Endothelial cell (in vitro differentiated cells): ENCODE data around the gene RAB31. TPM values are rescaled to one million over a fixed set of nuclear protein-coding genes. Genes with fewer than 3 reads are reported as not detected.

ENCODE experiments used
- DNase-seq: peaks from one replicate; pipeline ENCODE4 v3.0.0; 2021; ENCODE audit warnings: low spot score
- H3K27ac Mint-ChIP-seq: one replicate; pipeline ENCODE4 v1.8.0; 2021; ENCODE audit warnings: mixed read lengths, inconsistent platforms; ENCODE audit not compliant: unreplicated experiment
- H3K27me3 Mint-ChIP-seq: one replicate; pipeline ENCODE4 v1.8.0; 2021; ENCODE audit warnings: mild to moderate bottlenecking, moderate library complexity, mixed read lengths, inconsistent platforms; ENCODE audit not compliant: unreplicated experiment
- H3K36me3 Mint-ChIP-seq: one replicate; pipeline ENCODE4 v1.8.0; 2021; ENCODE audit warnings: mild to moderate bottlenecking, low read depth, mixed read lengths, inconsistent platforms; ENCODE audit not compliant: unreplicated experiment
- H3K4me1 Mint-ChIP-seq: one replicate; pipeline ENCODE4 v1.8.0; 2021; ENCODE audit warnings: mild to moderate bottlenecking, mixed read lengths, inconsistent platforms; ENCODE audit not compliant: unreplicated experiment
- H3K4me3 Mint-ChIP-seq: one replicate; pipeline ENCODE4 v1.8.0; 2021; ENCODE audit warnings: mild to moderate bottlenecking, mixed read lengths, inconsistent platforms; ENCODE audit not compliant: unreplicated experiment
- H3K9me3 Mint-ChIP-seq: one replicate; pipeline ENCODE4 v1.8.0; 2021; ENCODE audit warnings: mixed read lengths, inconsistent platforms; ENCODE audit not compliant: unreplicated experiment
- total RNA-seq: library from RNA; stranded (reverse); fragmentation: NEBNext Ultra II Directional; extraction: Animal tissue kit (Norgen Biotek cat#: 25700); gene quantifications from one replicate; pipeline ENCODE4 v1.2.1, GENCODE V29; 2021; ENCODE audit not compliant: unreplicated experiment
- TF ChIP-seq, protein P1 (sequence below): fragments of 200-600 bp; sonication (generic); IDR thresholded peaks from one replicate; pipeline ENCODE4 v1.5.0; 2021; ENCODE audit warnings: antibody characterized with exemption; ENCODE audit not compliant: unreplicated experiment

Gene RAB31
- total RNA-seq, 1 donor from 2014 or later = 88.8 TPM

DNA sequence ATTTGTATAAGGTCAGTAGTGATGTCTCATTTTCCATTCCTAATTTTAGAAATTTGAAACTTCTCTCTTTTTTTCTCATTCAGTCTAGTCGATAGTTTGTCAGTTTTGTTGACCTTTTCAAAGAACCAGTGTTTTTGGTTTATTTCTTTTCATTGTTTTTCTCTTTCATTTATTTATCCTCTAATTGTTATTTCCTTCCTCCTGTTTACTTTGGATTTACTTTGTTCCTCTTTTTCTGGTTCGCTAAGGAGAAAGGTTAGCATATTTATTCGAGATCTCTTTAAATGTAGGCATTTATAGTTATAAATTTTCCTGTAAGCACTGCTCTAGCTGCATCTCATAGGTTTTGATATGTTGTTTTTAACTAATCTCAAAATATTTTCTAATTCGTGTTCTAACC lies 112.6 kb downstream of the RAB31 start:
- DNase-seq = no peak
- Mint-ChIP-seq H3K36me3 (peaks cover 14% of the 10 kb centered on the region), H3K27me3 (no peaks in the 10 kb centered on the region), H3K4me3 (no peak overlapping the region), H3K27ac (no peak overlapping the region), H3K9me3 (no peaks in the 10 kb centered on the region), H3K4me1 (peaks cover 17% of the 10 kb centered on the region)
- TF ChIP-seq, protein P1, sequence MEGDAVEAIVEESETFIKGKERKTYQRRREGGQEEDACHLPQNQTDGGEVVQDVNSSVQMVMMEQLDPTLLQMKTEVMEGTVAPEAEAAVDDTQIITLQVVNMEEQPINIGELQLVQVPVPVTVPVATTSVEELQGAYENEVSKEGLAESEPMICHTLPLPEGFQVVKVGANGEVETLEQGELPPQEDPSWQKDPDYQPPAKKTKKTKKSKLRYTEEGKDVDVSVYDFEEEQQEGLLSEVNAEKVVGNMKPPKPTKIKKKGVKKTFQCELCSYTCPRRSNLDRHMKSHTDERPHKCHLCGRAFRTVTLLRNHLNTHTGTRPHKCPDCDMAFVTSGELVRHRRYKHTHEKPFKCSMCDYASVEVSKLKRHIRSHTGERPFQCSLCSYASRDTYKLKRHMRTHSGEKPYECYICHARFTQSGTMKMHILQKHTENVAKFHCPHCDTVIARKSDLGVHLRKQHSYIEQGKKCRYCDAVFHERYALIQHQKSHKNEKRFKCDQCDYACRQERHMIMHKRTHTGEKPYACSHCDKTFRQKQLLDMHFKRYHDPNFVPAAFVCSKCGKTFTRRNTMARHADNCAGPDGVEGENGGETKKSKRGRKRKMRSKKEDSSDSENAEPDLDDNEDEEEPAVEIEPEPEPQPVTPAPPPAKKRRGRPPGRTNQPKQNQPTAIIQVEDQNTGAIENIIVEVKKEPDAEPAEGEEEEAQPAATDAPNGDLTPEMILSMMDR = no peak

DNA sequence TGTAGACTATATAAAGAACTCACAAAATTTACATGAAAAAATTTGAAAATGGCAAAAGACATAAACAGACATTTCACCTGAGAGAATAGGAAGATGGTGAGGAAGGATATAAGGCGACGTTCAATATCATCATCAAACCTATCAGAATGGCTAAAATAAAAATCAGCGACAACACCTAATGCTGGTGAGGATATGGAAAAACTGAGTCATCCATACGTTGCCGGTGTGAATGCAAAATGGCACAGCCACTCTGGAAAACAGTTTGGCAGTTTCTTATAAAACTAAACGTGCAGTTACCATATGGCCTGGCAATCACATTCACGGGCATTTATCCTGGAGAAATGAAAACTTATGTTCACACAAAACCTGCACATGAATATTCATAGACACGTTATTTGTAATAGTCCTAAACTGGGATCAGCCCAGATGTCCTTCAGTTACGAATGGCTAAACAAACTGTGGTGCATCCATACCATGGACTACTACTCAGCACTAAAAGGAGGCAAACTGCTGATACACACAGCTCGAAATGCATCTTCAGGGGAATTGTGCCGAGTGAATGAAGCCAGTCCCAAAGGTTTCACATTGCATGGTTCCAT lies 114.6 kb downstream of the RAB31 start:
- H3K27me3 Mint-ChIP-seq = no peaks in the 10 kb centered on the region
- peaks cover 22% of the 10 kb centered on the region for H3K4me1 Mint-ChIP-seq
- DNase-seq = no peak
- H3K9me3 Mint-ChIP-seq = no peaks in the 10 kb centered on the region
- TF ChIP-seq, protein P1 = no peak
- H3K4me3 Mint-ChIP-seq = no peak overlapping the region
- H3K27ac Mint-ChIP-seq = no peak overlapping the region
- H3K36me3 Mint-ChIP-seq = peaks cover 10% of the 10 kb centered on the region

DNA sequence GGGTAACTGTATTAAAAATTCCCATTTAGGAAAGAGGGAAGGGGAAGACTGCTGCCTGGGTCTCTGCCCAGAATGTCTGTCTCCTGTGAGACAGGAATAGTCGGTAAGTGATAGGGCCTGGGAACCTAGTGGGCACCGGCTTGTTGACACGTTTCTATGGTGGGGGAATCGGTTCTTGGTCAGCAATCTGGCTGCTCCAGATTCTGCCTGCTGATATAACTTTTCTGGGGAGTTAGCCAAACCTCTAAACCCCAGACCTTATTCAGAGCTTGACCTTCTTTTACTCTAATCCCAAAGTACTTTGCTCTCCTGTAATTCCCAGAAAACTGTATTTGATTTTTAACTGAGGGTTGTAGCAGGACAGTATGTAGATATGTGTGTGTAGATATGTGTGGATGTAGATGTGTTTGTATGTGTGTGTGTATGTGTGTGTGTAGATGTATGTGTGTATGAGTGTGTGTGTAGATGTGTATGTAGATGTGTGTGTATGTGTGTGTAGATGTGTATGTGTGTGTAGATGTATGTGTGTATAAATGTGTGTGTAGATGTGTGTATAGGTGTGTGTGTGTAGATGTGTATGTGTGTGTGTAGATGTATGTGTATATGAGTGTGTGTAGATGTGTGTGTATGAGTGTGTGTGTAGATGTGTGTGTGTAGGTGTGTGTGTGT lies 115.8 kb downstream of the RAB31 start:
- TF ChIP-seq, protein P1 = no peak
- no peak overlapping the region for H3K4me3 Mint-ChIP-seq
- no peak overlapping the region for H3K27ac Mint-ChIP-seq

DNA sequence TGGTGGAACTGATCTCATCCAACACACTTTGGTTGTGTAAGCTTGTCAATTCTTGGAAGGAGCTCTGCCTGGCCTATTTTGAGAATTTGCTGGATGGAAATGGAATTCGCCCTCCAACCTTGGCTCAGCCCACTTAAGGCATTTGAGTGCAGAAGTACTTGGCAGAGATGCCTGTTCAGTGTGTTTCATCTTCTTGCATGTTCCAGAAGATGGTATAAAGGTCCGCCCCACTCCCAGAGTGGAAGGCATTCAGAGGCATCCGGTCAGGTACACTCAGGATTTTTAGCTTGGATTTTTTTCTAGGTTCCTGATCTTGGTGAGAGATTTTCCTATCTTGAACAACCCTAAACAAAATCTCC lies 116.4 kb downstream of the RAB31 start:
- no peak for DNase-seq
- H3K9me3 Mint-ChIP-seq = no peaks in the 10 kb centered on the region
- H3K4me1 Mint-ChIP-seq = peaks cover 25% of the 10 kb centered on the region
- no peaks in the 10 kb centered on the region for H3K27me3 Mint-ChIP-seq
- no peak overlapping the region for H3K27ac Mint-ChIP-seq
- H3K36me3 Mint-ChIP-seq = peaks cover 13% of the 10 kb centered on the region
- no peak overlapping the region for H3K4me3 Mint-ChIP-seq
- TF ChIP-seq, protein P1 = no peak

More for the DNA sequence above, 115.8 kb downstream of the RAB31 start:
- Mint-ChIP-seq H3K36me3 (peaks cover 13% of the 10 kb centered on the region), H3K4me1 (peaks cover 25% of the 10 kb centered on the region), H3K9me3 (no peaks in the 10 kb centered on the region), H3K27me3 (no peaks in the 10 kb centered on the region)
- no peak for DNase-seq

GRCh38 chr18:9824952-9825371 lies 116.9 kb downstream of the RAB31 start:
- DNase-seq = no peak
- Mint-ChIP-seq H3K9me3 (no peaks in the 10 kb centered on the region), H3K27me3 (no peaks in the 10 kb centered on the region), H3K36me3 (peaks cover 13% of the 10 kb centered on the region), H3K27ac (no peak overlapping the region), H3K4me3 (no peak overlapping the region), H3K4me1 (peaks cover 25% of the 10 kb centered on the region)
- TF ChIP-seq, protein P1 = no peak
